Measurements from ENCODE around the gene CASZ1. TPM values are rescaled to one million over a fixed set of nuclear protein-coding genes. Genes with fewer than 3 reads are reported as not detected.

CASZ1 gene
- total and polyA plus RNA-seq, 10 of the 15 experiments (the other 5 are each of a cell fraction or from before 2014, with no cell fraction given): 0.52 to 9.8 (median 3.7) TPM

- Histone ChIP-seq H3K27ac (ENCODE audit: control insufficient read depth, insufficient read depth) (no peak overlapping the region), H3K9ac (ENCODE audit: control insufficient read depth, insufficient read depth, low read length) (no peak overlapping the region), H2AFZ (ENCODE audit: control insufficient read depth, low read depth, low read length) (no peak overlapping the region), H3K79me2 (ENCODE audit: control insufficient read depth, insufficient read depth, low read length) (no peaks in the 10 kb centered on the region), H4K20me1 (ENCODE audit: control insufficient read depth, insufficient read depth) (no peaks in the 10 kb centered on the region), H3K4me1 (ENCODE audit: control insufficient read depth, insufficient read depth, low read length) (peaks cover 17% of the 10 kb centered on the region), H3K27me3 (replicated peaks in 1 of 2; ENCODE audit: control insufficient read depth in 2 of 2, insufficient read depth in 2 of 2, low read length in 1 of 2) (no peaks in the 10 kb centered on the region), H3K36me3 (ENCODE audit: control insufficient read depth in 2 of 2, insufficient read depth in 2 of 2, low read length in 1 of 2) (no peaks in the 10 kb centered on the region), H3K9me3 (replicated peaks; ENCODE audit: control insufficient read depth, insufficient read depth, low read length) (no peaks in the 10 kb centered on the region), H3K4me3 (no peak overlapping the region), H3K4me2 (ENCODE audit: control insufficient read depth, insufficient read depth) (no peak overlapping the region)
- ChIA-PET POLR2A (no interaction called here), CTCF (no interaction called here), RAD21 (ENCODE audit: unreplicated experiment) (no interaction called here), SMC1A (ENCODE audit: uncharacterized antibody, unreplicated experiment) (interaction anchor here (1.1 kb wide), 1 partner anchor 84 kb away, joined by 4 read pairs; no protein-coding TSS in a partner anchor)
- DNase-seq (ENCODE audit: low read depth, low spot score) (no peak), FAIRE-seq (no peak), ATAC-seq (no peak)
- intact Hi-C loops (cut with micrococcal nuclease; ENCODE audit: unreplicated experiment) (no loop called here), in situ Hi-C loops (cut with MboI) (no loop called here)
- WGBS (ENCODE audit: insufficient coverage, insufficient replicate concordance, low lambda C conversion rate, missing lambda C conversion rate): 53% methylated on average over 5 of the region's 5 CpGs
- no peak for TF ChIP-seq BHLHE40 (IDR thresholded peaks at IDR 0.05; ENCODE audit: borderline replicate concordance in 1 of 2, low read depth in 2 of 2, low read length in 1 of 2)
- no peak for TF ChIP-seq ZNF274 (IDR thresholded peaks at IDR 0.05; ENCODE audit: insufficient read depth, insufficient read length)
- TF ChIP-seq IRF4 (IDR thresholded peaks at IDR 0.05; ENCODE audit: low read depth, low read length): no peak
- no peak for TF ChIP-seq NR2C2 (IDR thresholded peaks at IDR 0.05; ENCODE audit: borderline replicate concordance, control insufficient read depth, insufficient read length, low read depth)
- TF ChIP-seq PRDM15 (CRISPR knock-in tag; IDR thresholded peaks at IDR 0.05): no peak
- no peak for TF ChIP-seq FOXM1 (IDR thresholded peaks at IDR 0.05; ENCODE audit: low read depth, low read length)
- TF ChIP-seq BRCA1 (IDR thresholded peaks at IDR 0.05; ENCODE audit: low read depth, low read length): no peak
- no peak for TF ChIP-seq SIN3A (IDR thresholded peaks at IDR 0.05; ENCODE audit: low read depth, low read length)
- no peak for TF ChIP-seq CREM (IDR thresholded peaks at IDR 0.05; ENCODE audit: low read depth)
- no peak for TF ChIP-seq POLR2A (IDR thresholded peaks at IDR 0.05; ENCODE audit: low read depth, low read length)
- TF ChIP-seq MTA2 (IDR thresholded peaks at IDR 0.05; ENCODE audit: low read depth): no peak
- TF ChIP-seq EGR1 (IDR thresholded peaks at IDR 0.05; ENCODE audit: borderline replicate concordance in 1 of 2, low read depth in 2 of 2, low read length in 2 of 2): no peak
- TF ChIP-seq KAT2A (conservative IDR thresholded peaks at IDR 0.05; ENCODE audit: control insufficient read depth, low read depth, low read length): no peak
- TF ChIP-seq STAT1 (conservative IDR thresholded peaks at IDR 0.05): no peak
- no peak for TF ChIP-seq ZNF207 (IDR thresholded peaks at IDR 0.05; ENCODE audit: borderline replicate concordance)
- no peak for TF ChIP-seq BCL11A (IDR thresholded peaks at IDR 0.05; ENCODE audit: low read depth, low read length)
- no peak for TF ChIP-seq MEF2B (IDR thresholded peaks at IDR 0.05; ENCODE audit: partially characterized antibody, poor library complexity, severe bottlenecking)
- BruUV-seq (replicated peaks): no TSS peak
Measured at GRCh38 chr1:10592373-10592772, 204.1 kb downstream of the CASZ1 start.
